Ascending aorta (tissue), 2 donors: ENCODE measurements around the gene APLF. TPM values are rescaled to one million over a fixed set of nuclear protein-coding genes. Genes with fewer than 3 reads are reported as not detected.
"Not testable (repeated sequence)": the region's sequence is repeated elsewhere in the genome, so short reads cannot be mapped to it uniquely, and the experiment has no call there.

Source experiments
- DNase-seq, 2 donors: peaks; one replicate each; pipeline ENCODE4 v3.0.0-alpha.2; 2019; ENCODE audit warnings: low spot score in 2 of 2
- H3K27ac ChIP-seq, 2 donors: fragments of 200-600 bp; sonication (generic); one replicate each; pipeline ENCODE4 v1.5.1; 2016 to 2017; ENCODE audit warnings: mild to moderate bottlenecking in 1 of 2
- H3K27me3 ChIP-seq: fragments of 200-600 bp; sonication (generic); one replicate; pipeline ENCODE4 v1.5.1; 2017
- H3K36me3 ChIP-seq, 2 donors: fragments of 200-600 bp; sonication (generic); one replicate each; pipeline ENCODE4 v1.5.1; 2016
- H3K4me1 ChIP-seq, 2 donors: fragments of 200-600 bp; sonication (generic); one replicate each; pipeline ENCODE4 v1.5.1; 2016 to 2017; ENCODE audit warnings: mild to moderate bottlenecking in 1 of 2
- H3K4me3 ChIP-seq, 2 donors: fragments of 200-600 bp; sonication (generic); one replicate each; pipeline ENCODE4 v1.5.1; 2016 to 2017; ENCODE audit warnings: mild to moderate bottlenecking in 1 of 2
- H3K9me3 ChIP-seq, 2 donors: fragments of 200-600 bp; sonication (generic); one replicate each; pipeline ENCODE4 v1.5.1; 2016
- intact Hi-C: fragments of 100-400 bp; cut with DNase I; formaldehyde crosslinking; loops from one replicate; pipeline ENCODE4 v1.15.1; 2023
- total RNA-seq: library from RNA; depleted of rRNA; stranded (reverse); fragments of >200 nt; gene quantifications from one replicate; pipeline ENCODE4 v1.1.0, GENCODE V29; 2016
- TF ChIP-seq, protein P1 (sequence below), 3 experiments: fragments of 200-600 bp in 2 of 3; fragments of 450-650 bp in 1 of 3; sonication (generic) in 2 of 3; IDR thresholded peaks; one replicate each; pipeline ENCODE4 v1.5.1; 2016 to 2019; ENCODE audit warnings: antibody characterized with exemption in 3 of 3, mild to moderate bottlenecking in 1 of 3, moderate library complexity in 1 of 3

The APLF gene
- total RNA-seq, 1 donor from 2014 or later, result 2.8 TPM

DNA sequence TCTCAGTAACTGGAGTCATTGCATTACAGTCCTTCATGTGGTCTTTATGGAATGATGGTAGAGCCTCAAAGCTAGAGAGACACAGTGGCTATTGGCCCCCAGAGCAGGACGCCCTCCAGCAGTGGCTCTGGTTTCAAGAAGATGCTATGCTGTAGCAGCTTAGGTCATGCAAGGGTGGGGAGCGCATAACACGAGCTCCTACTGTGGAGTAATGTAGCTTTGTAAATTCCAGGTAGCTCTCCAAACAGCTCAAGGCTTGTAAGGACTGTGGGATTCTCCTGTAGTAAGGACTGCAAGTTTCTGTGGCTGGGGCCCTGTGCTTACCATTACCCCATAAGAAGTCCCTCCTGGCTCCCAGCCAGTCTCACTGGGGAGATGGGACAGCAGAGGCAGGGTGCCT, 15.6 kb downstream of the APLF start:
- Histone ChIP-seq H3K9me3 (no peaks in the 10 kb centered on the region), H3K27me3 (no peaks in the 10 kb centered on the region), H3K27ac (no peak overlapping the region), H3K4me3 (no peak overlapping the region), H3K36me3 (no peaks in the 10 kb centered on the region), H3K4me1 (no peaks in the 10 kb centered on the region)
- intact Hi-C loops, result no loop called here
- TF ChIP-seq, protein P1, sequence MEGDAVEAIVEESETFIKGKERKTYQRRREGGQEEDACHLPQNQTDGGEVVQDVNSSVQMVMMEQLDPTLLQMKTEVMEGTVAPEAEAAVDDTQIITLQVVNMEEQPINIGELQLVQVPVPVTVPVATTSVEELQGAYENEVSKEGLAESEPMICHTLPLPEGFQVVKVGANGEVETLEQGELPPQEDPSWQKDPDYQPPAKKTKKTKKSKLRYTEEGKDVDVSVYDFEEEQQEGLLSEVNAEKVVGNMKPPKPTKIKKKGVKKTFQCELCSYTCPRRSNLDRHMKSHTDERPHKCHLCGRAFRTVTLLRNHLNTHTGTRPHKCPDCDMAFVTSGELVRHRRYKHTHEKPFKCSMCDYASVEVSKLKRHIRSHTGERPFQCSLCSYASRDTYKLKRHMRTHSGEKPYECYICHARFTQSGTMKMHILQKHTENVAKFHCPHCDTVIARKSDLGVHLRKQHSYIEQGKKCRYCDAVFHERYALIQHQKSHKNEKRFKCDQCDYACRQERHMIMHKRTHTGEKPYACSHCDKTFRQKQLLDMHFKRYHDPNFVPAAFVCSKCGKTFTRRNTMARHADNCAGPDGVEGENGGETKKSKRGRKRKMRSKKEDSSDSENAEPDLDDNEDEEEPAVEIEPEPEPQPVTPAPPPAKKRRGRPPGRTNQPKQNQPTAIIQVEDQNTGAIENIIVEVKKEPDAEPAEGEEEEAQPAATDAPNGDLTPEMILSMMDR (IDR thresholded peaks at IDR 0.05), result no peak
- DNase-seq, result no peak

DNA sequence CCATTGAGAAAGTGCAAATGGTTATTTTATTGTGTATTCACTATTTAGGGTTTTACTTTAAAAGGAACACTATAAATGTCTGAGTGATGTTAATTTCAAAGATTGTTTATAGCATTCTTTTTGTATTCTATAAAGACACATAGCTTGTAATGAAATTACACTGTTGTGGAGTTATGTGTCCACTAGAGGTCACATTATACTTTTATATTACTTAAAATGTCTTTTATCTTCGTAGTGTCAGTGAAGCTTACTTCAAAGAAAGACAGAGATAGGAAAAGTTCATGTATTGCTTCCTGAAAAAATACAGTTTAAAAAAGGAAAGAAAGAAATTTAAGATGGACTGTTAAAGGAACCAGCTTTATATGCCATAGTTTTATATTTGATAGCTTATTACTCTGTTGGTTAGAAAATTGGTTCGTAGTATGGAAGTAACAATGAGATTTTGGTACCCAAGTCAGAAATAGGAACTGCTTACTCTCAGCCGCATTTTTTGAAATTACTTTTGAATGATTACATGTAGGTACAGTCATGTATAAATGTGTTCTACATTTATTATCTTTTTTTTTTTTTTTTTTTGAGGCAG, 20.5 kb downstream of the APLF start:
- Histone ChIP-seq H3K27ac (no peak overlapping the region), H3K9me3 (no peaks in the 10 kb centered on the region), H3K27me3 (no peaks in the 10 kb centered on the region), H3K4me1 (no peaks in the 10 kb centered on the region), H3K36me3 (no peaks in the 10 kb centered on the region), H3K4me3 (no peak overlapping the region)
- DNase-seq, result no peak
- TF ChIP-seq, protein P1 (IDR thresholded peaks at IDR 0.05), result peak; percentile 9 to 44 (median 30)
- intact Hi-C loops, result no loop called here

DNA sequence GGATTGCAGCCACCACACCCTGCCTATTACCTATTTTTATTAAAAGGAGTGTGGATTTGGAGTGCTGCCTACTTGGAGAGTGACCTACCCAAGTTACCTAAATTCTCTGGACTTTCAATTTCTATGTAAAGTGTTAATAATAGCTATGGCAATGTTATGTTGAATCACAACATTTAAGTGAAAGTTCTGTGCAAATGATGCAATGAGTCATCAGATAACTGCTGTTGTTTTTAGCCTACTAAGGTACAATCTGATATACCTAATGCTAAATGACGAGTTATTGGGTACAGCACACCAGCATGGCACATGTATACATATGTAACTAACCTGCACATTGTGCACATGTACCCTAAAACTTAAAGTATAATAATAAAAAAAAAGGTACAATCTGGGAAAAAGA, 21.2 kb downstream of the APLF start:
- H3K27me3 ChIP-seq, H3K4me3 ChIP-seq, H3K27ac ChIP-seq, H3K36me3 ChIP-seq, intact Hi-C loops, H3K9me3 ChIP-seq, H3K4me1 ChIP-seq, DNase-seq: not testable (repeated sequence)

DNA sequence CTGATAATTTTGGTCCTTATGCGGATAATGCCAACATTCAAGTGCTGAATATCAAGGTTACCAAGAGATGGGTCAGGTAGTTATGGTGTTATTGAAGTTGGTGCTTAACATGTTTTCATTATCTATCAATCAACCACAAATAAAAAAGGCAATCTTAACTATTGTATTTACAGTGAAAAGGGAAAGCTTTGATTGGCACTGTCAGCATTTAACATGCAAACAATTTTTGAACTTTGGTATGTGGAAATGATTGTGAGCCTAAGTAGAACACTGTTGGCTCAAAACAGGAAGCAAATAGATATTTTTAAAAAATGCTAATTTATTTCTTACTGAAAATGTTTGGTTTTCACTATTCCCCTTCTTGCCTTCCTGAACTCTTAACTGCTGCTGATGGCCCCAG, 21.9 kb downstream of the APLF start:
- TF ChIP-seq, protein P1 (IDR thresholded peaks at IDR 0.05), result no peak
- Histone ChIP-seq H3K4me3 (no peak overlapping the region), H3K27me3 (no peaks in the 10 kb centered on the region), H3K36me3 (no peaks in the 10 kb centered on the region), H3K27ac (no peak overlapping the region), H3K4me1 (no peaks in the 10 kb centered on the region), H3K9me3 (no peaks in the 10 kb centered on the region)
- DNase-seq, result no peak
- intact Hi-C loops, result no loop called here

DNA sequence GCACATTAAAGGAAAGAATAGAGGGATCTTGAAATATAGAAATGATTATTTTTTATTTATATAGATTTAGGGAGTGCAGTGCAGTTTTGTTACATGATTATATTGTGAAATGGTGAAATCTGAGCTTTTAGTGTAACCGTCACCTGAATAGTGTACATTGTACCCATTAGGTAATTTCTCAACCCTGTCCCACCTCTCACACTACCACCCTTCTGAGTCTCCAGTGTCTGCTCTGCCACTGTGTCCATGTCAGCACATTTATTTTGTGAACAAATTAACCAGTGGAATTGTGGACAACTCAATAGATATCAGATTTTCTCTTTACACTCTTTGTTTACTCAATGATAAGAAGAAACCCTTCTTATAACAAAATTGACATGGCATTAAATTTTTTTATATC, 24.2 kb downstream of the APLF start:
- Histone ChIP-seq H3K4me1 (no peaks in the 10 kb centered on the region), H3K27me3 (no peaks in the 10 kb centered on the region), H3K27ac (no peak overlapping the region), H3K36me3 (no peaks in the 10 kb centered on the region), H3K4me3 (no peak overlapping the region), H3K9me3 (peaks cover 0 to 3% of the 10 kb centered on the region in 2 donors)
- no peak for DNase-seq
- TF ChIP-seq, protein P1 (IDR thresholded peaks at IDR 0.05), result no peak
- intact Hi-C loops, result no loop called here

DNA sequence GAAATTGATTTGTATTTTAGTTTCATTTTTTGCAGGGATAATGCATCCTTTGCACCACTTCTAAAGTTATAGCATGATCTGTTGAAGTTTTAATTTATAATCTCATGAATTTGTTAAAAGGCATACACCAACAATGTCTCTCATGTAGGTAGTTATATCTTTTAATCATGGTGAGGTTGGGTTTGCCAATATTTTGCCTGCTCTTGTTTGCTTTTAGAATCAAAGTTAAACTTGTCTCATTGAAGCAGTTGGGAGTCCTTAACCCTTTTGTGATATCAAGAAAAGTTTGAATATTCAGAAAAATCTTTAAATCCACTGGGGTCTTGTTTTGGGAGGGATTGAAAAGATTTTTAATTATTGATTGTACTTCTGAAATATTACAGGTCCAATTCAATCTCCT, 31.7 kb downstream of the APLF start:
- no peak for DNase-seq
- H3K27ac ChIP-seq, result no peak overlapping the region
- H3K4me3 ChIP-seq, result no peak overlapping the region
- H3K9me3 ChIP-seq, result peaks cover 0 to 3% of the 10 kb centered on the region in 2 donors
- intact Hi-C loops, result no loop called here
- TF ChIP-seq, protein P1 (IDR thresholded peaks at IDR 0.05), result no peak
- no peaks in the 10 kb centered on the region for H3K27me3 ChIP-seq
- H3K36me3 ChIP-seq, result no peaks in the 10 kb centered on the region
- H3K4me1 ChIP-seq, result no peaks in the 10 kb centered on the region
